ENCODE measurements around the gene RASA1.
"Not testable (repeated sequence)": the region's sequence is repeated elsewhere in the genome, so short reads cannot be mapped to it uniquely, and the experiment has no call there.

DNA sequence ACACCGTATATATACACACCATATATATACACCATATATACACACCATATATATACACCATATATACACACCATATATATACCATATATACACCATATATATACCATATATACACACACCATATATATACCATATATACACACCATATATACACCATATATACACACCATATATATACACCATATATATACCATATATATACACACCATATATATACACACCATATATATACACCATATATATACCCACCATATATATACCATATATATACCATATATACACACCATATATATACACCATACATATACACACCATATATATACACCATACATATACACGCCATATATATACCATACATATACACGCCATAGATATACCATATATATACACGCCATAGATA, 19.6 kb downstream of the RASA1 start:
- TF ChIP-seq, protein P1, sequence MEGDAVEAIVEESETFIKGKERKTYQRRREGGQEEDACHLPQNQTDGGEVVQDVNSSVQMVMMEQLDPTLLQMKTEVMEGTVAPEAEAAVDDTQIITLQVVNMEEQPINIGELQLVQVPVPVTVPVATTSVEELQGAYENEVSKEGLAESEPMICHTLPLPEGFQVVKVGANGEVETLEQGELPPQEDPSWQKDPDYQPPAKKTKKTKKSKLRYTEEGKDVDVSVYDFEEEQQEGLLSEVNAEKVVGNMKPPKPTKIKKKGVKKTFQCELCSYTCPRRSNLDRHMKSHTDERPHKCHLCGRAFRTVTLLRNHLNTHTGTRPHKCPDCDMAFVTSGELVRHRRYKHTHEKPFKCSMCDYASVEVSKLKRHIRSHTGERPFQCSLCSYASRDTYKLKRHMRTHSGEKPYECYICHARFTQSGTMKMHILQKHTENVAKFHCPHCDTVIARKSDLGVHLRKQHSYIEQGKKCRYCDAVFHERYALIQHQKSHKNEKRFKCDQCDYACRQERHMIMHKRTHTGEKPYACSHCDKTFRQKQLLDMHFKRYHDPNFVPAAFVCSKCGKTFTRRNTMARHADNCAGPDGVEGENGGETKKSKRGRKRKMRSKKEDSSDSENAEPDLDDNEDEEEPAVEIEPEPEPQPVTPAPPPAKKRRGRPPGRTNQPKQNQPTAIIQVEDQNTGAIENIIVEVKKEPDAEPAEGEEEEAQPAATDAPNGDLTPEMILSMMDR (IDR thresholded peaks at IDR 0.05), result not testable (repeated sequence)
- TF ChIP-seq, protein P2, sequence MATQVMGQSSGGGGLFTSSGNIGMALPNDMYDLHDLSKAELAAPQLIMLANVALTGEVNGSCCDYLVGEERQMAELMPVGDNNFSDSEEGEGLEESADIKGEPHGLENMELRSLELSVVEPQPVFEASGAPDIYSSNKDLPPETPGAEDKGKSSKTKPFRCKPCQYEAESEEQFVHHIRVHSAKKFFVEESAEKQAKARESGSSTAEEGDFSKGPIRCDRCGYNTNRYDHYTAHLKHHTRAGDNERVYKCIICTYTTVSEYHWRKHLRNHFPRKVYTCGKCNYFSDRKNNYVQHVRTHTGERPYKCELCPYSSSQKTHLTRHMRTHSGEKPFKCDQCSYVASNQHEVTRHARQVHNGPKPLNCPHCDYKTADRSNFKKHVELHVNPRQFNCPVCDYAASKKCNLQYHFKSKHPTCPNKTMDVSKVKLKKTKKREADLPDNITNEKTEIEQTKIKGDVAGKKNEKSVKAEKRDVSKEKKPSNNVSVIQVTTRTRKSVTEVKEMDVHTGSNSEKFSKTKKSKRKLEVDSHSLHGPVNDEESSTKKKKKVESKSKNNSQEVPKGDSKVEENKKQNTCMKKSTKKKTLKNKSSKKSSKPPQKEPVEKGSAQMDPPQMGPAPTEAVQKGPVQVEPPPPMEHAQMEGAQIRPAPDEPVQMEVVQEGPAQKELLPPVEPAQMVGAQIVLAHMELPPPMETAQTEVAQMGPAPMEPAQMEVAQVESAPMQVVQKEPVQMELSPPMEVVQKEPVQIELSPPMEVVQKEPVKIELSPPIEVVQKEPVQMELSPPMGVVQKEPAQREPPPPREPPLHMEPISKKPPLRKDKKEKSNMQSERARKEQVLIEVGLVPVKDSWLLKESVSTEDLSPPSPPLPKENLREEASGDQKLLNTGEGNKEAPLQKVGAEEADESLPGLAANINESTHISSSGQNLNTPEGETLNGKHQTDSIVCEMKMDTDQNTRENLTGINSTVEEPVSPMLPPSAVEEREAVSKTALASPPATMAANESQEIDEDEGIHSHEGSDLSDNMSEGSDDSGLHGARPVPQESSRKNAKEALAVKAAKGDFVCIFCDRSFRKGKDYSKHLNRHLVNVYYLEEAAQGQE (IDR thresholded peaks at IDR 0.05; ENCODE audit: insufficient read depth in 1 of 2, low read depth in 2 of 2, low read length in 1 of 2), result not testable (repeated sequence)
